GM12801 (cell line): ENCODE measurements around the gene PCDHGC4.
A peak's percentile ranks its signal among the peaks of the same experiment; 100 is the strongest.

Experiments
- TF ChIP-seq, protein P1 (sequence below): IDR thresholded peaks from one replicate; pipeline ENCODE4 v1.5.1; 2011; ENCODE audit warnings: control low read depth; ENCODE audit not compliant: insufficient read length; ENCODE audit errors: extremely low read depth

Gene PCDHGC4

GRCh38 chr5:141510160-141510559, 25.3 kb downstream of the PCDHGC4 start:
- TF ChIP-seq, protein P1, sequence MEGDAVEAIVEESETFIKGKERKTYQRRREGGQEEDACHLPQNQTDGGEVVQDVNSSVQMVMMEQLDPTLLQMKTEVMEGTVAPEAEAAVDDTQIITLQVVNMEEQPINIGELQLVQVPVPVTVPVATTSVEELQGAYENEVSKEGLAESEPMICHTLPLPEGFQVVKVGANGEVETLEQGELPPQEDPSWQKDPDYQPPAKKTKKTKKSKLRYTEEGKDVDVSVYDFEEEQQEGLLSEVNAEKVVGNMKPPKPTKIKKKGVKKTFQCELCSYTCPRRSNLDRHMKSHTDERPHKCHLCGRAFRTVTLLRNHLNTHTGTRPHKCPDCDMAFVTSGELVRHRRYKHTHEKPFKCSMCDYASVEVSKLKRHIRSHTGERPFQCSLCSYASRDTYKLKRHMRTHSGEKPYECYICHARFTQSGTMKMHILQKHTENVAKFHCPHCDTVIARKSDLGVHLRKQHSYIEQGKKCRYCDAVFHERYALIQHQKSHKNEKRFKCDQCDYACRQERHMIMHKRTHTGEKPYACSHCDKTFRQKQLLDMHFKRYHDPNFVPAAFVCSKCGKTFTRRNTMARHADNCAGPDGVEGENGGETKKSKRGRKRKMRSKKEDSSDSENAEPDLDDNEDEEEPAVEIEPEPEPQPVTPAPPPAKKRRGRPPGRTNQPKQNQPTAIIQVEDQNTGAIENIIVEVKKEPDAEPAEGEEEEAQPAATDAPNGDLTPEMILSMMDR, result no peak

- TF ChIP-seq, protein P1, result no peak
Measured at GRCh38 chr5:141510850-141511601, 26.2 kb downstream of the PCDHGC4 start.

- TF ChIP-seq, protein P1, result no peak
Measured at GRCh38 chr5:141511771-141512325, 27.0 kb downstream of the PCDHGC4 start.

DNA sequence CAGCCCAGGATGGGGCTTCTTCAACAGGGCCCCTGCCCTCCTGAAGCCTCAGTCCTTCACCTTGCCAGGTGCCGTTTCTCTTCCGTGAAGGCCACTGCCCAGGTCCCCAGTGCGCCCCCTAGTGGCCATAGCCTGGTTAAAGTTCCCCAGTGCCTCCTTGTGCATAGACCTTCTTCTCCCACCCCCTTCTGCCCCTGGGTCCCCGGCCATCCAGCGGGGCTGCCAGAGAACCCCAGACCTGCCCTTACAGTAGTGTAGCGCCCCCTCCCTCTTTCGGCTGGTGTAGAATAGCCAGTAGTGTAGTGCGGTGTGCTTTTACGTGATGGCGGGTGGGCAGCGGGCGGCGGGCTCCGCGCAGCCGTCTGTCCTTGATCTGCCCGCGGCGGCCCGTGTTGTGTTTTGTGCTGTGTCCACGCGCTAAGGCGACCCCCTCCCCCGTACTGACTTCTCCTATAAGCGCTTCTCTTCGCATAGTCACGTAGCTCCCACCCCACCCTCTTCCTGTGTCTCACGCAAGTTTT, 27.6 kb downstream of the PCDHGC4 start:
- TF ChIP-seq, protein P1, result peak; percentile 79

- TF ChIP-seq, protein P1, result no peak
Measured at GRCh38 chr5:141512911-141513626, 28.2 kb downstream of the PCDHGC4 start.

- TF ChIP-seq, protein P1, result no peak
Measured at GRCh38 chr5:141513627-141514329, 28.9 kb downstream of the PCDHGC4 start.
